Stimulated activated naive CD4-positive, alpha-beta T cell (primary cell): Measurements from ENCODE around the gene TMEM123.
"Not testable (repeated sequence)": the region's sequence is repeated elsewhere in the genome, so short reads cannot be mapped to it uniquely, and the experiment has no call there.

Experiments used
- DNase-seq, 6 experiments: peaks; one replicate each; lab custom pipeline; 2025; lab: John Stamatoyannopoulos, UW

TMEM123 gene

GRCh38 chr11:102449651-102450570 is 2.7 kb downstream of the TMEM123 start:
- DNase-seq, result no peak

GRCh38 chr11:102448869-102449224 is 3.7 kb downstream of the TMEM123 start:
- DNase-seq, result no peak

GRCh38 chr11:102447941-102448868 is 4.4 kb downstream of the TMEM123 start:
- no peak for DNase-seq

GRCh38 chr11:102447193-102447592 is 5.4 kb downstream of the TMEM123 start:
- DNase-seq, result no peak

- no peak for DNase-seq
Measured at GRCh38 chr11:102446606-102447005, 6.0 kb downstream of the TMEM123 start.

- DNase-seq, result not testable (repeated sequence)
Measured at GRCh38 chr11:102444693-102445092, 7.9 kb downstream of the TMEM123 start.

GRCh38 chr11:102444142-102444541 is 8.4 kb downstream of the TMEM123 start:
- not testable (repeated sequence) for DNase-seq

GRCh38 chr11:102439063-102439363 is 13.6 kb downstream of the TMEM123 start:
- not testable (repeated sequence) for DNase-seq

GRCh38 chr11:102438311-102439062 is 14.1 kb downstream of the TMEM123 start:
- DNase-seq, result peak in 3 of 6 experiments; percentile 10 to 29 (median 18)

- DNase-seq, result no peak
Measured at GRCh38 chr11:102437727-102438126, 14.8 kb downstream of the TMEM123 start.

- no peak for DNase-seq
Measured at GRCh38 chr11:102436976-102437375, 15.6 kb downstream of the TMEM123 start.

- DNase-seq, result no peak
Measured at GRCh38 chr11:102436561-102436960, 16.0 kb downstream of the TMEM123 start.

- no peak for DNase-seq
Measured at GRCh38 chr11:102435688-102436087, 16.9 kb downstream of the TMEM123 start.

- DNase-seq, result not testable (repeated sequence)
Measured at GRCh38 chr11:102433571-102433970, 19.0 kb downstream of the TMEM123 start.

GRCh38 chr11:102432560-102432959 is 20.0 kb downstream of the TMEM123 start:
- not testable (repeated sequence) for DNase-seq

GRCh38 chr11:102431404-102431803 is 21.2 kb downstream of the TMEM123 start:
- DNase-seq, result no peak

GRCh38 chr11:102430158-102430836 is 22.3 kb downstream of the TMEM123 start:
- peak in 1 of 6 experiments; percentile 19 for DNase-seq

- DNase-seq, result no peak
Measured at GRCh38 chr11:102429691-102430090, 22.9 kb downstream of the TMEM123 start.

- DNase-seq, result no peak
Measured at GRCh38 chr11:102429226-102429625, 23.3 kb downstream of the TMEM123 start.

- no peak for DNase-seq
Measured at GRCh38 chr11:102428696-102429095, 23.9 kb downstream of the TMEM123 start.

- DNase-seq, result no peak
Measured at GRCh38 chr11:102427068-102427467, 25.5 kb downstream of the TMEM123 start.
